ENCODE results near the gene DMTF1.
A peak's percentile ranks its signal among the peaks of the same experiment; 100 is the strongest.
"Not testable (repeated sequence)": the region's sequence is repeated elsewhere in the genome, so short reads cannot be mapped to it uniquely, and the experiment has no call there.

The DMTF1 gene, protein sequence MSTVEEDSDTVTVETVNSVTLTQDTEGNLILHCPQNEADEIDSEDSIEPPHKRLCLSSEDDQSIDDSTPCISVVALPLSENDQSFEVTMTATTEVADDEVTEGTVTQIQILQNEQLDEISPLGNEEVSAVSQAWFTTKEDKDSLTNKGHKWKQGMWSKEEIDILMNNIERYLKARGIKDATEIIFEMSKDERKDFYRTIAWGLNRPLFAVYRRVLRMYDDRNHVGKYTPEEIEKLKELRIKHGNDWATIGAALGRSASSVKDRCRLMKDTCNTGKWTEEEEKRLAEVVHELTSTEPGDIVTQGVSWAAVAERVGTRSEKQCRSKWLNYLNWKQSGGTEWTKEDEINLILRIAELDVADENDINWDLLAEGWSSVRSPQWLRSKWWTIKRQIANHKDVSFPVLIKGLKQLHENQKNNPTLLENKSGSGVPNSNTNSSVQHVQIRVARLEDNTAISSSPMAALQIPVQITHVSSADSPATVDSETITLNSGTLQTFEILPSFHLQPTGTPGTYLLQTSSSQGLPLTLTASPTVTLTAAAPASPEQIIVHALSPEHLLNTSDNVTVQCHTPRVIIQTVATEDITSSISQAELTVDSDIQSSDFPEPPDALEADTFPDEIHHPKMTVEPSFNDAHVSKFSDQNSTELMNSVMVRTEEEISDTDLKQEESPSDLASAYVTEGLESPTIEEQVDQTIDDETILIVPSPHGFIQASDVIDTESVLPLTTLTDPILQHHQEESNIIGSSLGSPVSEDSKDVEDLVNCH

DNA sequence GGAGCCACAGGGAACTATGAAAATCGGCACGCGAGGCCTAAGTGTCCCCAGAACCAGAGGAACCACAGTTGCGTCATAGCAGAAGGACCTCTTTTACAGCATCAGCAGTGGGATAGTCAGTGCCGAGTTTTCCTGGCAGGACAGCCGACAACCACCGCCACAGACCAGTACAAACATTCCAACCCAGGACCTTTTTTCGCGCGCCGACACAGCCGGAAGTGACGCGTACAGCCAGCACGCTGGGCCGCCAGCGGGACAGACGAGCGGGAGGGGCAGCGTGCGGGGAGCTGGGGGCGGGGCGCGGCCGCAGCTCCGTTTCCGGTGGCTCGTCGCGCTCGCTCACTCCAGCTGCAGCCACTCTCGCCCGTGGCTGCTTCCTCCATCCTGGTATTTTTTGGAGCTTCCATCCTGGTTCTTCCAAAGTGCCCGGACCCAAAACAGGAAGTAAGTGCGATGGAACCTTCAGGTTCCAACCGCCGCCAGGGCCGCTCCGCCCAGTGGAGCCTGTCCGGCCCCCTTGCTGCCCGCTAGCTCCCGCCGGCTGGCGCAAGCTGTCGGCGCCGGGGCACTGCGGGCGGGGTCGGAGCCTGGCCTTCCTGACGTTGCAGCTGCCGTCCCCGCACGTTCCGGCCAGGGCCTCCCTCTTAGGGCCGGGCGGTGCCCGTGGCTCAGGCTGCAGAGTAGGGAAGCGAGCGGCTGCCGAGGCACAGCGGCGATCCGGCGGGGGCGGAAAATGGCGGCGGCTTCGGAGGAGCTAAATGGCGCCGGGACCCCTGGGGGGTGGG is at the start of gene DMTF1:
Gene DMTF1, plus strand, starts transcription at position 342 of the 785 bp plus-strand sequence. CDS start 12,489 bp downstream, outside the sequence.
- Mint-ChIP-seq H3K27ac (peak within 1 kb of the TSS; percentile 97), H3K27me3 (no peaks in the 10 kb centered on the region), H3K9me3 (no peaks in the 10 kb centered on the region), H3K36me3 (peaks cover 28% of the 10 kb centered on the region), H3K4me3 (peak within 1 kb of the TSS; percentile 95), H3K4me1 (peaks cover 48% of the 10 kb centered on the region)
- peak; percentile 91 for DNase-seq
- CTCF ChIA-PET, result interaction anchor here (0.8 to 1.8 kb wide), 7 partner anchors 61 to 735 kb away, joined by 3 to 5 read pairs (median 4); partner anchors contain the start of gene TMEM243

DNA sequence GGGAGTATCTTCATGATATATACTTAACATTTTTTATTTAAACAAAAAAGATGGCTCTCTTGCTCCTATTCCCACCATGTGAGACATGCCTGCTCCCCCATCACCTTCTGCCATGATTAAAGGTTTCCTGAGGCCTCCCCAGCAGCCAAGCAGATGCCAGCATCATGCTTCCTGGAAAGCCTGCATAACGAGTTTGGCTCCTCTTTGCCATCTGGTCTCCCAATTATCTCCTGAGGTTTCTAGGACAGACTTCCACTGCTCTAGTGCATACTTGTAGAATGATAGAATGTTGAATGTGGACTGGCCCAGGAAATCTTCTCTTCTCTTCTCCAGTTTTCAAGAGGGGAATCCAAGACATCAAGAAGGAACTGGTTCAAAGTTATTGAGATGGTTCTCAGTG is 46.9 kb upstream of the DMTF1 start:
- H3K27me3 Mint-ChIP-seq, result peaks cover 8% of the 10 kb centered on the region
- CTCF ChIA-PET, result no interaction called here
- DNase-seq, result no peak
- H3K36me3 Mint-ChIP-seq, result no peaks in the 10 kb centered on the region
- no peak overlapping the region for H3K27ac Mint-ChIP-seq
- H3K4me3 Mint-ChIP-seq, result no peak overlapping the region
- no peaks in the 10 kb centered on the region for H3K4me1 Mint-ChIP-seq
- H3K9me3 Mint-ChIP-seq, result no peaks in the 10 kb centered on the region

DNA sequence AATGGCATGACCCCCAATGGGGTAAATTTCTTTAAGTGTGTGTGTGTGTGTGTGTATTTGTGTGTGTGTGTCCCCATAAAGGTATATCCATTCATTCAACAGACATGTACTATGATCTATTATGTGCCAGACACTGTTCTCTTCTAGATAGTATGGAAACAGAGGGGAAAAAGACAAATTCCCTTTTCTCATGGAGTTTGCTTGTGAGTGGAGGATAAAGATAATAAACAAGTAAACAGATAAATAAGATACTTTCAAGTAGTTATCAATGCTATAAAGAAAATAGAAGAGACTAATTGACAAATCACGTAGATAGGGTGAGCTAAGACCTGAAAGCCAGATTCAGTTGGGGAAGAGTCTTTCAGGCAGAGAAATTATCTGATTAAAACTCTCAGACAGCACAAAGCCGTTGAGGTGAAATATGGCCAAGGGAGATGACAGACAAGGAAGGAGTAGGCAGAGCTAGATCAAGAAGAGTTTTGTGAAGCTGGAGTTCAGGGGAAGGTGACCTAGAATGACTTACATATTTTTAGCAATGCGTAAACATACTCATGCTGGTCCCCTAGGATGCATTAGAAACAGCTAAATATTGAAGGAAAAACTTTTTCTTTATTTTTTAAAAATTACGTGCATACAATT is 45.2 kb upstream of the DMTF1 start:
- Mint-ChIP-seq H3K27ac (no peak overlapping the region), H3K36me3 (no peaks in the 10 kb centered on the region), H3K4me3 (no peak overlapping the region), H3K9me3 (no peaks in the 10 kb centered on the region), H3K27me3 (peaks cover 8% of the 10 kb centered on the region), H3K4me1 (no peaks in the 10 kb centered on the region)
- DNase-seq, result no peak
- CTCF ChIA-PET, result interaction anchor here (1.0 kb wide), 1 partner anchor 115 kb away, joined by 3 read pairs; no protein-coding TSS in a partner anchor

DNA sequence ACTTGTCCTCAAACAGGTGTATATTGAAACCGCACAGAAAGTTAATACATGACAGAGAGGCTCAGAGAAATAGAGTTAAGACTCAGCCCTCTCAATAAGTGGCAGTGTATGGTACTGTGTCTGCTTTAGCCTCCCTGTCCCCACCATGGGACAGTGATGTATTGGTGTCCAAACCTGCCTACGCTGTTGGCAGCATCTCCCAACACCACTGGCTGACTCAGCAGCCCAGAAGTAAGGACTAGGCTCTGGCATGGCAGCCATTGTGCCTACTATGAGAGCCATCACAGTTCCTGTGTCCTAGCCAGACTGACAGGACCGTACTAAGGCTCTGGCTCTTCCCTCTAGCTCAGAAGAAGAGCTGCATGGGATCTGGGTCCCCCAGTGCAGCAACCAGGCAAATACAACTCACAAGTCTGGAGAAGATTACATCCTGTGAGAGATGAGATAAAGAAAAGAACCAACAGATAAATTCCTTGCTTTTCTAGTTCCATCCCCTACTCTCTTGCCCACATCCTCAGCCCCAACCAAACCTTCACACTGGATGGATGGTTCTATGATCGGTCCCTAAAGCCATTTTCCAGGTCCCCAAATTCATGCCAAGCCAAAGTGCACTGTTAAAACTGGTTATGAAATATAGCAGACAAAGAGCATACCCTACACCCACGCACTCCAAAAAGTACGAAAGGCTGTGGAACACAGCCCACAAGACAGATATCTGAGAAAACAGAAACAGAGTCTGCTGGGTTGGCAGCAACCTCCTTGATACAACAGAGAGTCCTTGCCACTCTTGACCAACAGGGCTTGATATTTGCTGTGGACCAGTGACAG is 44.1 kb upstream of the DMTF1 start:
- no peak overlapping the region for H3K4me3 Mint-ChIP-seq
- H3K4me1 Mint-ChIP-seq, result no peaks in the 10 kb centered on the region
- H3K36me3 Mint-ChIP-seq, result no peaks in the 10 kb centered on the region
- H3K27ac Mint-ChIP-seq, result no peak overlapping the region
- peaks cover 8% of the 10 kb centered on the region for H3K27me3 Mint-ChIP-seq
- no peaks in the 10 kb centered on the region for H3K9me3 Mint-ChIP-seq
- no peak for DNase-seq
- CTCF ChIA-PET, result no interaction called here

DNA sequence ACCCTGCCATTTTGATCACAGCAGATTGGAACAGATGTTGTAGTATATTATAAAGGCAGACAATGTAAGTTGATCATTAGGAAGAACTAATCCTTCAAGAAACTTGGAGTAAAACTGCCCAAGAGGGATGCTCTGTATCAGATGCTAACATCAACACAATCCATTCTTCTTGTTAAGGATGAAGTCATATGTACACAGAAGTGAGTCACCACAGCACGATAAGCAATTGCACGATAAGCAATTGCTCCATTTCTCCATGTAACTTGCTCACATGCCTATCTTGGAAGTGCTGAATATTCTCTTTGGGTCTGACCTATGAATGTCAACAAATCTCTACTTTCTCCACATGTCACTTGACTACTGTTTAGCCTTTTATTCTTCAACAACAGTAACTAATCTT is 41.5 kb upstream of the DMTF1 start:
- H3K4me3 Mint-ChIP-seq, result no peak overlapping the region
- H3K27ac Mint-ChIP-seq, result no peak overlapping the region
- H3K9me3 Mint-ChIP-seq, result peaks cover 6% of the 10 kb centered on the region
- DNase-seq, result no peak
- no peaks in the 10 kb centered on the region for H3K36me3 Mint-ChIP-seq
- peaks cover 8% of the 10 kb centered on the region for H3K27me3 Mint-ChIP-seq
- CTCF ChIA-PET, result no interaction called here
- H3K4me1 Mint-ChIP-seq, result no peaks in the 10 kb centered on the region

DNA sequence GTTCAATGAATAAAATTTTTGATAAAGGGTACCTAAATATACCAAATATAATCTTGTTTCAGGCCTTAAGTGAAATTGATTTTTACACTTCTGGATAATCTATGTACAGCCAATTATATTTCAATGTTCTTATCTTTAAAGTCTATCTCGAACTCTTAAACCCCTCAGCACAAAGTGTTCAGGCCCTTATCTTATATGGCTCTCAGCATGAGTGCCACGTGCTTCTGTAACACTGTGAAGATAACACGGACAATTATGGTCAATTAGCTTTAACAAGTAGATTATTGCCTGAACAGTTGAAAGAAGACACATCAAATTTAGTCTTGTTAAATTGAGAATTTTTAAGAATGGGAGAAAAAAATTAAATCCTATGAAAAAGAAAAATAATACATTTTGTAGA is 40.4 kb upstream of the DMTF1 start:
- Mint-ChIP-seq H3K9me3 (peaks cover 6% of the 10 kb centered on the region), H3K36me3 (no peaks in the 10 kb centered on the region), H3K27ac (no peak overlapping the region), H3K27me3 (peaks cover 10% of the 10 kb centered on the region), H3K4me1 (no peaks in the 10 kb centered on the region), H3K4me3 (no peak overlapping the region)
- DNase-seq, result no peak
- CTCF ChIA-PET, result interaction anchor here (0.9 kb wide), 1 partner anchor 125 kb away, joined by 3 read pairs; no protein-coding TSS in a partner anchor

DNA sequence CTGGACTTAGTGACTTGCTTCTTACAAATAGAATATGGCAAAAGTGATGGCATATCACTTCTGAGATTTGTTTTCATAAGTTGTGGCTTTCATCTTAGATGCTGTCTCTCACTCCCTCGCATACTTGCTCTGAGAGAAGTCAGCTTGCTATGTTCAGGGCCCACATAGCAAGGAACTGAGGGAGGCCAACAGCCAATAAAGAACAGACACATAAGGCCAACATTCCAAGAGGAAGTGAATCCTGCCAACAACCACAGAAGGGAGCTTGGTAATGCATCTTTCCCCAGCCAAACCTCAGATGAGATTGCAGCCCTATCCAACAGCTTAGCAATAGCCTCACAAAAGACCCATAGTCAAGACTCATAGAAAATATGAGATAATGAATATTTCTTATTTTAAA is 39.2 kb upstream of the DMTF1 start:
- Mint-ChIP-seq H3K27ac (no peak overlapping the region), H3K27me3 (peaks cover 12% of the 10 kb centered on the region), H3K36me3 (no peaks in the 10 kb centered on the region), H3K9me3 (peaks cover 6% of the 10 kb centered on the region), H3K4me1 (no peaks in the 10 kb centered on the region), H3K4me3 (no peak overlapping the region)
- CTCF ChIA-PET, result no interaction called here
- no peak for DNase-seq

DNA sequence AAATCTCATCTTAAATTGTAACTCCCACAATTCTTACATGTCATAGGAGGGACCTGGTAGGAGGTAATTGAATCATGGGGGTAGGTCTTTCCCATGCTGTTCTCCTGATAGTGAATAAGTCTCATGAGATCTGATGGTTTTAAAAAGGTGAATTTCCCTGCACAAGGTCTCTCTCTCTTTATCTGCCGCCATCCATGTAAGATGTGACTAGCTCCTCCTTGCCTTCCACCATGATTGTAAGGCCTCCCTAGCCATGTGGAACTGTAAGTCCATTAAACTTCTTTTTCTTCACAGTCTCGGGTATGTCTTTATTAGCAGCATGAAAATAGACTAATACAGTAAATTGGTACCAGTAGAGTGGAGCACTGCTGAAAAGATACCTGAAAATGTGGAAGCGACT is 38.3 kb upstream of the DMTF1 start:
- CTCF ChIA-PET, H3K27ac Mint-ChIP-seq, DNase-seq, H3K36me3 Mint-ChIP-seq, H3K4me1 Mint-ChIP-seq, H3K9me3 Mint-ChIP-seq, H3K4me3 Mint-ChIP-seq, H3K27me3 Mint-ChIP-seq: not testable (repeated sequence)

DNA sequence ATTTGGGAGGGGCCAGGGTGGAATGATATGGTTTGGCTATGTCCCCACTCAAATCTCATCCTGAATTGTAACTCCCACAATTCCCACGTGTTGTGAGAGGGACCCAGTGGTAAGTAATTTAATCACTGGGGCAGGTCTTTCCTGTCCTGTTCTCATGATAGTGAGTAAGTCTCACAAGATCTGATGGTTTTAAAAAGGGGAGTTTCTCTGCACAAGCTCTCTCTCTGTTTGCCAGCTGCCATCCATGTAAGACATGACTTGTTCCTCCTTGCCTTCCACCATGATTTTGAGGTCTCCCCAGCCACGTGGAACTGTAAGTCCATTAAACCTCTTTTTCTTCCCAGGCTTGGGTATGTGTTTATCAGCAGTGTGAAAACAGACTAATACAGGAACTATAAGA is 36.5 kb upstream of the DMTF1 start:
- H3K36me3 Mint-ChIP-seq, H3K4me1 Mint-ChIP-seq, H3K27me3 Mint-ChIP-seq, CTCF ChIA-PET, H3K27ac Mint-ChIP-seq, DNase-seq, H3K4me3 Mint-ChIP-seq, H3K9me3 Mint-ChIP-seq: not testable (repeated sequence)

DNA sequence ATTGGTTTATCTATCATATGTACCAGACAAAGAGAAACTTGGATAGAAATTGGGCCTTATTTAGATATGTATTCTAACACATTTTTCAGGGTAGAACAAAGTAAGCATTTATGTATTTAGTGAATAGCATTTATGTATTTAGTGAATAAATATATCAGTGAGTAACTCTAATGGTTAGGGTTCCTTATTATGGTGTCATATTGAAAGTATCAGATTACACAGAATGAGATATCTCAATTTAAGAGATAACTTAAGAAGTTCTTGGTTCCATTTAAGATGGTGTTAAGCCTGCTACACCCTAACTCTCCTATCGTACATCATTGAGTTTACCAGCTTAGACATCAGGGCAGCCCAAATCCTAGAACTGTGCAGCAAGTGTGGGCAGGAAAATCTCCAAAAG is 35.9 kb upstream of the DMTF1 start:
- no peak for DNase-seq
- Mint-ChIP-seq H3K36me3 (no peaks in the 10 kb centered on the region), H3K9me3 (peaks cover 6% of the 10 kb centered on the region), H3K4me1 (no peaks in the 10 kb centered on the region), H3K4me3 (no peak overlapping the region), H3K27me3 (peaks cover 5% of the 10 kb centered on the region), H3K27ac (no peak overlapping the region)
- CTCF ChIA-PET, result no interaction called here

DNA sequence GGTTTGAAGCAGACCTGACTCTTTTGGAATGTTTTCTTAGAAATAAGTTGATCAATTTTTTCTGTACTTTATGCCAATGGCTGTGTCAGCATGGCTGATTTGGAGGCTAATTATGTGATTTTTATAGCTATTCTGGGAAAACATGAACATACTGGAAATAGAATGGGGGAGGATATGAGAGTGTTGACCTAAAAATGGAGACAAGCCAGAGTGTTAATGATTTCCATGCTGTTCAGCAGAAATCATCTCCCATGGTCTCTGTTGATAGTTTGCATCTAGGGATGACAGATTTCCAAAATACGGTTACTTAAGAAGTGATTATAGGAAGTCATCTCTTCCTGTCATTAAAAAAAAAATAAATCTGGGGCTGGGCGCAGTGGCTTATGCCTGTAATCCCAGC is 32.7 kb upstream of the DMTF1 start:
- no peak overlapping the region for H3K4me3 Mint-ChIP-seq
- H3K27me3 Mint-ChIP-seq, result peaks cover 5% of the 10 kb centered on the region
- H3K4me1 Mint-ChIP-seq, result no peaks in the 10 kb centered on the region
- CTCF ChIA-PET, result no interaction called here
- H3K9me3 Mint-ChIP-seq, result no peaks in the 10 kb centered on the region
- no peak overlapping the region for H3K27ac Mint-ChIP-seq
- H3K36me3 Mint-ChIP-seq, result no peaks in the 10 kb centered on the region
- no peak for DNase-seq

DNA sequence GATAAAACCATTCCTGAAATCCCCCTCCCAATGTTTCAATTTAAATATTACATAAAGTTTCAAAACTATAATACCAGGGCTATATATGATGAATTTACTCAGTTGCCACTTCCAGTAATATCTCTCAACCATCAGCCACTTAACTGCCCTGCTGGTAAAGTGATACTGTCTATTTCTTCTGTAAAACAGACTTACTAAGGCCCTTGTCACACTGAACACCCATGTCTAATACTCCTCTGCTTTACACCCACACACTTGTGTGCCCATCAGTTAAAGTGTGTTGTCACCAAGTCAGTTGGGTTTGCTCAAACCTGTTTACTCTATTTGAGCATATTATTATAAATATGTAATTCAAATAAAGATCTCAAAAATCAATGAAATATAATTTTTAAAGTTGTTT is 29.1 kb upstream of the DMTF1 start:
- H3K4me3 Mint-ChIP-seq, result no peak overlapping the region
- H3K27me3 Mint-ChIP-seq, result no peaks in the 10 kb centered on the region
- H3K9me3 Mint-ChIP-seq, result no peaks in the 10 kb centered on the region
- H3K27ac Mint-ChIP-seq, result no peak overlapping the region
- DNase-seq, result no peak
- H3K4me1 Mint-ChIP-seq, result no peaks in the 10 kb centered on the region
- no peaks in the 10 kb centered on the region for H3K36me3 Mint-ChIP-seq
- CTCF ChIA-PET, result no interaction called here

DNA sequence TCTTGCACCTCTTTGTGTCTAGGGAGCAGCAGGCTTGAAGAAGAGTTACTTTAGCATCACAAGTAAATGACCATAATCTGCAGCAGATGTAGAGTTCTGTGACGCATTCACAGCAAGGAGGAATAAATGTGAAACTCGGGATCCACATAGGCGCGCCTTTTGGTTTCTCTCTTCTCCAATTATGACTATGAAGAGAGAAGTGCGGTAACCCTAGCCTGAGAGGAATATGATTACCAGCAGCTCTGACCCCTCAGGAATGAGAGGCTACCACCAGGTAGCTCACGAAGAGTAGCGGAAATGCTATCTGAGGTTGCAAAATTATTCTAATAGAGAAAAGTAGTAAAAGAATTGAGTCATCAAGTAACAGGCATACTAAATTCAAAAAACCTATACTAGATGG is 25.2 kb upstream of the DMTF1 start:
- Mint-ChIP-seq H3K9me3 (no peaks in the 10 kb centered on the region), H3K27me3 (no peaks in the 10 kb centered on the region), H3K27ac (no peak overlapping the region), H3K4me1 (no peaks in the 10 kb centered on the region), H3K4me3 (no peak overlapping the region), H3K36me3 (no peaks in the 10 kb centered on the region)
- CTCF ChIA-PET, result no interaction called here
- DNase-seq, result no peak

Measured in activated naive CD4-positive, alpha-beta T cell treated with anti-CD3 and anti-CD28 coated beads, Interleukin-2, amount 10 ng/mL, durations not matched to agents 7 days and 5 days (primary cell).